AG09309 (cell line): Measurements from ENCODE around the gene NFKB1.

Experiments used
- DNase-seq: peaks from one replicate; pipeline ENCODE4 v3.0.0-alpha.2; 2010; ENCODE audit warnings: low read depth
- H3K4me3 ChIP-seq: 2 replicates; pipeline ENCODE4 v1.5.1; 2011; ENCODE audit warnings: mild to moderate bottlenecking, low read depth, low read length, moderate library complexity; ENCODE audit not compliant: control insufficient read depth
- CTCF ChIP-seq: IDR thresholded peaks from 2 replicates; pipeline ENCODE4 v1.5.1; 2011; ENCODE audit warnings: mild to moderate bottlenecking, low read depth, low read length, inconsistent platforms; ENCODE audit not compliant: insufficient read depth, control insufficient read depth; ENCODE audit errors: missing control alignments

The NFKB1 gene

GRCh38 chr4:102543030-102543928 lies 42.1 kb downstream of the NFKB1 start:
- H3K4me3 ChIP-seq, result no peak overlapping the region
- no peak for TF ChIP-seq CTCF
- DNase-seq, result no peak

- TF ChIP-seq CTCF, result no peak
- DNase-seq, result no peak
- no peak overlapping the region for H3K4me3 ChIP-seq
Measured at GRCh38 chr4:102546635-102547034, 45.5 kb downstream of the NFKB1 start.

GRCh38 chr4:102547973-102548372 lies 46.8 kb downstream of the NFKB1 start:
- H3K4me3 ChIP-seq, result no peak overlapping the region
- DNase-seq, result no peak
- TF ChIP-seq CTCF, result no peak

- H3K4me3 ChIP-seq, result no peak overlapping the region
- TF ChIP-seq CTCF, result no peak
- DNase-seq, result no peak
Measured at GRCh38 chr4:102551958-102552565, 50.9 kb downstream of the NFKB1 start.

- no peak for DNase-seq
- no peak overlapping the region for H3K4me3 ChIP-seq
- TF ChIP-seq CTCF, result no peak
Measured at GRCh38 chr4:102552781-102553180, 51.6 kb downstream of the NFKB1 start.

- TF ChIP-seq CTCF, result no peak
- DNase-seq, result no peak
- no peak overlapping the region for H3K4me3 ChIP-seq
Measured at GRCh38 chr4:102553982-102554381, 52.8 kb downstream of the NFKB1 start.

GRCh38 chr4:102554482-102554881 lies 53.3 kb downstream of the NFKB1 start:
- TF ChIP-seq CTCF, result no peak

More at GRCh38 chr4:102554482-102554881, 53.3 kb downstream of the NFKB1 start:
- H3K4me3 ChIP-seq, result no peak overlapping the region
- DNase-seq, result no peak
